Karpas-422 (cell line): ENCODE results near the gene SGPL1. TPM values are rescaled to one million over a fixed set of nuclear protein-coding genes. Genes with fewer than 3 reads are reported as not detected.

Experiments
- DNase-seq: peaks from one replicate; pipeline ENCODE4 v3.0.0-alpha.2; 2015
- H2AFZ ChIP-seq: fragments of 200-600 bp; sonication (generic); 2 replicates; pipeline ENCODE4 v1.6.1; 2014; ENCODE audit warnings: antibody characterized with exemption, low read length, mixed read lengths
- H3K27ac ChIP-seq: fragments of 200-600 bp; sonication (generic); 2 replicates; pipeline ENCODE4 v1.5.1; 2014; ENCODE audit warnings: mild to moderate bottlenecking, low read length, moderate library complexity
- H3K27me3 ChIP-seq: fragments of 200-600 bp; sonication (generic); 2 replicates; pipeline ENCODE4 v1.6.1; 2014; ENCODE audit warnings: low read length, mixed read lengths
- H3K36me3 ChIP-seq: fragments of 200-600 bp; sonication (generic); 2 replicates; pipeline ENCODE4 v1.6.1; 2014; ENCODE audit warnings: low read length, mixed read lengths; ENCODE audit not compliant: insufficient read depth
- H3K4me1 ChIP-seq: fragments of 200-600 bp; sonication (generic); 2 replicates; pipeline ENCODE4 v1.6.1; 2014; ENCODE audit warnings: mild to moderate bottlenecking, low read length, mixed read lengths
- H3K4me2 ChIP-seq: fragments of 200-600 bp; sonication (generic); 2 replicates; pipeline ENCODE4 v1.6.1; 2014; ENCODE audit warnings: low read length, low read depth, mild to moderate bottlenecking; ENCODE audit not compliant: poor library complexity, severe bottlenecking
- H3K4me3 ChIP-seq: fragments of 200-600 bp; sonication (generic); 2 replicates; pipeline ENCODE4 v1.5.1; 2014; ENCODE audit warnings: mild to moderate bottlenecking, antibody characterized with exemption, low read length, mixed read lengths
- H3K79me2 ChIP-seq: fragments of 200-600 bp; sonication (generic); 2 replicates; pipeline ENCODE4 v1.6.1; 2014; ENCODE audit warnings: mild to moderate bottlenecking, low read length, mixed read lengths
- H3K9ac ChIP-seq: fragments of 200-600 bp; sonication (generic); 2 replicates; pipeline ENCODE4 v1.6.0; 2014; ENCODE audit warnings: low read length
- H3K9me2 ChIP-seq: fragments of 200-600 bp; sonication (generic), shearing (Covaris generic); replicated peaks from 2 replicates; pipeline ENCODE4 v1.6.0; 2014; ENCODE audit warnings: mild to moderate bottlenecking, low read length, moderate library complexity; ENCODE audit not compliant: insufficient read depth
- H3K9me3 ChIP-seq: fragments of 300-700, 200-600 bp; sonication (generic); 2 replicates; pipeline ENCODE4 v1.6.1; 2014; ENCODE audit warnings: low read length, mixed read lengths
- H4K20me1 ChIP-seq: fragments of 200-600 bp; sonication (generic); 2 replicates; pipeline ENCODE4 v1.6.1; 2014; ENCODE audit warnings: mild to moderate bottlenecking, antibody characterized with exemption, low read length, low read depth; ENCODE audit not compliant: insufficient read depth
- total RNA-seq: library from RNA; depleted of rRNA; stranded (reverse); fragments of >200 nt; shearing (Covaris generic); gene quantifications from 2 replicates; pipeline ENCODE4 v1.2.3, GENCODE V29; 2014; ENCODE audit warnings: low replicate concordance

Gene SGPL1
- total RNA-seq, 1 experiment from 2014 or later, result 26.3 TPM

DNA sequence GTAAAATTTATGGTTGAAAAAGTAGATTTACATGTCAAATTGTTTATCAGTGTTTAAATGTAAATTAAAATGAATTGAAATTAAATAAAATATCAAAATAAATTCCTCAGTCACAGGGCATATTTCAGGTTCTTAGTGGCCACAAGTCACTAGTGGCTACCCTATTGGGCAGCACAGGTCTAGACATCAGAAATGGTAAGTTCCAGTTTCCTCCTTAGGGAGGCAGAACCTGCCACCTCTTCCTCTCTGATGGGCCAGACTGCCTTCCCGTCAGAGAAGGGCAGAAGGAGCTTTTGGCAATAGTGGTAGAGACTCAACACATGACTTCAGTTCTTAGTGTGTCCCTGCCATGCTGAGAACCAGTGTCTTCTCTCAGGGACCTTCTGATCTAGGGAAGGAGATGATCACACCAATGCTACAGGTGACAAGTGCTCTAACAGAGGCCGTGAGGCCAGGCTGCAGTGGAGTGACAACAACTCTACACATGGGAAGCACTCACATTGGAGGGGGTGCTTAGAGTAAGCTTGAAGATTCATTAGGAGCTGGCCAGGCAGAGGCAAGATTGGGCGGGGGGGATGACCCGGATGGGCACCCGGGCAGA lies 87.0 kb downstream of the SGPL1 start:
- DNase-seq, result no peak
- no peaks in the 10 kb centered on the region for H3K9me3 ChIP-seq
- no peak overlapping the region for H3K4me2 ChIP-seq

DNA sequence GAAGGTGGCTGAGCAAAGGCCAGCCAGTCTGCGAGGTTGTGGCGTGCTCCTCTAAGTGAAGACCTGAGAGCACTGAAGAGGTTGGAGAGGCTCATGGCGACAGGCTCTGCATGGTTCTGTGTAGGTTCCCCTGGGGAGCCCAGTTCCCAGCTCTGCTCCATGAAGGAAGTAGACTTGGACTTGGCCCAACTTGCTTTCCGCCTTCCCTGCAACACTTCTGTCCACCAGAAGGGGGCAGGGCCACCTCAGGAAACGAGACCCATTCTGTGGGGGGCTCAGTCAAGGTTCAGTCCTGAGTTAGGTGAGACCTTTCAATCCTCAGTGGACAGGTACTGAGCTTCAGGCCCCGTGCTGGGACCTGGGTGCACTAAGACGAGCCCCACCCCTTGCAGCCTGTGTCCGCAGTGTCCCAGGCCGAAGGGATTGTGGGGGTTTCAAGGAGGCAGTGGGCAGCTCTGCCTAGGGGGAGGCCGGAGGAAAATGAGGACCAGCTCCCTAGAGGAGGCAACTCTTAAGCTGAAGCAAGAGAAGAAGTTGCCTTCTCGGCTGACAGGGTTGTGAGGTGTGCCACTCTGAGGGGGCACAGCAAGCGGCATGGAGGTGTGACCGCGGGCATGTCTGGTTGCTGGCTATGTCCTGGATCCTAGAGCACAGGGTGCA lies 87.6 kb downstream of the SGPL1 start:
- Histone ChIP-seq H4K20me1 (peaks cover 4% of the 10 kb centered on the region; the same call in 1 of the 2 replicates), H3K9me3 (no peaks in the 10 kb centered on the region), H3K9me2 (no peaks in the 10 kb centered on the region), H3K27ac (no peak overlapping the region), H3K9ac (no peak overlapping the region), H2AFZ (no peak overlapping the region), H3K4me2 (no peak overlapping the region), H3K36me3 (no peaks in the 10 kb centered on the region), H3K27me3 (no peaks in the 10 kb centered on the region), H3K4me1 (no peaks in the 10 kb centered on the region), H3K4me3 (no peak overlapping the region), H3K79me2 (no peaks in the 10 kb centered on the region)
- DNase-seq, result peak; percentile 67

More for the DNA sequence above, 87.0 kb downstream of the SGPL1 start:
- no peak overlapping the region for H3K9ac ChIP-seq
- H3K79me2 ChIP-seq, result no peaks in the 10 kb centered on the region
- H3K27ac ChIP-seq, result no peak overlapping the region
- H3K9me2 ChIP-seq, result no peaks in the 10 kb centered on the region
- H3K4me1 ChIP-seq, result no peaks in the 10 kb centered on the region
- no peak overlapping the region for H3K4me3 ChIP-seq
- H3K36me3 ChIP-seq, result no peaks in the 10 kb centered on the region
- peaks cover 4% of the 10 kb centered on the region; the same call in 1 of the 2 replicates for H4K20me1 ChIP-seq
- H3K27me3 ChIP-seq, result no peaks in the 10 kb centered on the region
- H2AFZ ChIP-seq, result no peak overlapping the region

DNA sequence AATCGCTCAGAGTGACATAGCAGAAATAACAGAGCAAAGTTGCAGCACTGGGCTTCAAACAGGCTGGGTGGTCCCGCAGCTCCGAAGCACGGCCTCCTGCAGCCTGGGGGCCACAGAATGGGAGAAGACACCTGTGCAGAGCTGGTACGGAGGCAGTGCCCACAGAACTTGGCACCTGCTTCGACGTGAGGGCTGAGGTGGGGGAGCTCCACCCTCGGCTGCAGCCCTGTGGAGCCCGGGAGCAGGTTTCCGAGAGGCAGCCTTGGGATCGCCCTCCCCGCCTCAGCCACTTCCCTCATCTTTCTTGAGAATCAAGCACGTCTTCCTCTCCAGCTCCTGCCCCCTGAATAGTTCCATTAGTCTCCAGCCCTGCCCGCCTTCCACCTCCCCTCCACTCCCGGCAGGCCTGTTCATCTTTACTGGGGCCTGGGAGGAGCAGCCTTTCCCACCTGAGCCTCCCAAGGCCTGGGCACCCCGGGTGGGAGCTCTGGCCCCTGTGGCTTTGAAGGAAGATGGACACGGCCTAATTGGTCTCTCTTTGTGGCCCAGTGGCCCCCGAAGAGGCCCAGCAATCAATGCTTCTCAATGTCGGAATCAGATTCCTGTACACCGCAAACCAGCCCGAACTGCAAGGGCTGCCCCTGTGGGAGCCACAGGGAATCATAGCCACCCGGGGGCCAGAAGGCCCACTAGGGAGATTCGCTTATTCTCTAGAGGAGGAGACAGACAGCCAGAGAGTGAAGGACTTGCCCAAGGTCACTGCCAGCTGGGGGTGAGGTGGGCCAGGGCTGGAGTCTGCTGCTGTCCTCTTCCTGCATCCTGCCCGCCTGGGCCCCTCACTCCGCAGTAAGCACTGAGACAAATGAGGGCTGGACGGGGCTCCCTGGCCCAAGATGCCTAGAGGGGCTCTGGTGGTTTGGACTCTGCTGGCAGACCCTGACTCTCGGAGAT lies 89.6 kb downstream of the SGPL1 start:
- H2AFZ ChIP-seq, result no peak overlapping the region
- H3K27me3 ChIP-seq, result no peaks in the 10 kb centered on the region
- no peak for DNase-seq
- no peaks in the 10 kb centered on the region for H3K4me1 ChIP-seq
- no peaks in the 10 kb centered on the region for H3K36me3 ChIP-seq
- H3K9ac ChIP-seq, result no peak overlapping the region
- no peak overlapping the region for H3K4me2 ChIP-seq
- no peak overlapping the region for H3K4me3 ChIP-seq
- no peaks in the 10 kb centered on the region for H3K79me2 ChIP-seq
- no peak overlapping the region for H3K27ac ChIP-seq
- H4K20me1 ChIP-seq, result peaks cover 4% of the 10 kb centered on the region; the same call in 1 of the 2 replicates
- no peaks in the 10 kb centered on the region for H3K9me2 ChIP-seq
- no peaks in the 10 kb centered on the region for H3K9me3 ChIP-seq

DNA sequence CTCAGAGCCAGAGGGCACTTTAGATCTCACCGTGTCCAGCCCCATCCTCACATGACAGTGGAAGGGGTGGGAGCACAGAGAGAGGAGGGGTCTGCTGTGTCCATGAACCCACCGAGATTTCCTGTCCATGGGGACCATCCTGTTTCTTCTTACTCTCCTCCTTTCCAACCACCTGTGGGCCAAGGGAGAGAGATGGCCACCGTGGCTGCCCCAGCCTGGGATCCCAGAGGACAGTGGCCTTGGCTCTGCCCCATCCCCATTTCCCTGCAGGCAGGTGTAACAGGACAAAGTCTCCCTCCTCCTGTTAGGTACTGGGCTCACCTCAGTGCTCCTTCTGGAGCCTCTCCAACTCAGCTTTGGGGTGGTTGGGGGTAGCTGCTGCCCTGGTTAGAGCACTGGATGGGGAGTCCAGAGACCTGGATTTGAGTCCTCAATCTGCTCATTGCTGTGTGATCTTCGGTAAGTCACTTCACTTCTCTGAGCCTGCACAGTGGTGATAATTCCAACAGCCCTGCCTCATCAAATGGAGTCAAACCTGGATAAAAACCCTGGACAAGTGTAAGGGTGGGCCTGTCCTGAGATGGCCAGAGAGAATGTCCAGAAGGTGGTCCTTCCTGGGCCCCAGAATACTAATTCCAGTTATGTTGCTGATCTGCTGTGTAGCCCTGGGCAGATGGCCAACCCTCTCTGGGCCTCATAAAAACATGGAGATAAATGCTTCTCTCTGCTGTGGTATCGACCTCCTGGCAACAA lies 90.5 kb downstream of the SGPL1 start:
- H3K79me2 ChIP-seq, result no peaks in the 10 kb centered on the region
- H4K20me1 ChIP-seq, result peaks cover 4% of the 10 kb centered on the region; the same call in 1 of the 2 replicates
- H3K36me3 ChIP-seq, result no peaks in the 10 kb centered on the region
- no peak overlapping the region for H3K9ac ChIP-seq
- no peak for DNase-seq
- no peaks in the 10 kb centered on the region for H3K9me3 ChIP-seq
- no peak overlapping the region for H3K4me2 ChIP-seq
- no peaks in the 10 kb centered on the region for H3K9me2 ChIP-seq
- H3K27me3 ChIP-seq, result no peaks in the 10 kb centered on the region
- H2AFZ ChIP-seq, result no peak overlapping the region
- H3K4me1 ChIP-seq, result no peaks in the 10 kb centered on the region
- no peak overlapping the region for H3K4me3 ChIP-seq
- no peak overlapping the region for H3K27ac ChIP-seq

DNA sequence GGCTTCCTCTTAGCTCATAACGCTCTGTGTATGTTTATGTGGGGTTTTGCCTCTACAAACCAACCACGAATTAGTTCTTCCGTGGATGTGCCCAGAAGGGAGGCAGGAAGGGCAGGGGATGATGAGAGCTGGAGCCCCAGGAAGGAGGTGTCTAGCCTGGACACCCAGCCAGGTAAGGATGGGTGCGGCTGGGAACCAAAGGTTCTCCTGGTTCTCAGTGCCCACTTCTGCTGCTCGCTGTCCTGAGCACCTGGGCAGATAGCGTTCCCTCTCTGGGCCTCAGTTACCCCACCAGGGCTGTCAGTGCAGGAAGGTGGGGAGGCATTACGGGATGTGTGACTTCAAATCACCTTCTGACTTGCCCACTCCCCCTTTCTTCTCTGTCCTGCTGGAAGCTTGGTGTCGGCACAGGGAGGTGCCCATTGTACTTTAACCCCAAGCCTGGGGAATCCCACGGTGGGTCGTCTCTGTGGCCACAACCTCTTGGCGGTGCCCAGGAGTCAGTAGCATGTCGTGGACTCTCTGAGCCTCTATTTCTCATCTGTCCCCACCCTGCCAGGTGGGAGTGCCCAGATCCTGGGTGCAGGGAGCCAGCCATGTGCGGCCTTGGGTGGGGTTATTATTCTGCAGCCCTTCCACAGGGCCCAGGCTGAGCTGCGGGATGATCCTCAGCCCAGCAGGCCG lies 91.3 kb downstream of the SGPL1 start:
- Histone ChIP-seq H3K4me1 (no peaks in the 10 kb centered on the region), H4K20me1 (peaks cover 4% of the 10 kb centered on the region; the same call in 1 of the 2 replicates), H3K79me2 (no peaks in the 10 kb centered on the region), H3K9me2 (no peaks in the 10 kb centered on the region), H3K9ac (no peak overlapping the region), H3K4me2 (no peak overlapping the region), H2AFZ (no peak overlapping the region), H3K27ac (no peak overlapping the region), H3K36me3 (no peaks in the 10 kb centered on the region), H3K27me3 (no peaks in the 10 kb centered on the region), H3K9me3 (no peaks in the 10 kb centered on the region), H3K4me3 (no peak overlapping the region)
- no peak for DNase-seq

DNA sequence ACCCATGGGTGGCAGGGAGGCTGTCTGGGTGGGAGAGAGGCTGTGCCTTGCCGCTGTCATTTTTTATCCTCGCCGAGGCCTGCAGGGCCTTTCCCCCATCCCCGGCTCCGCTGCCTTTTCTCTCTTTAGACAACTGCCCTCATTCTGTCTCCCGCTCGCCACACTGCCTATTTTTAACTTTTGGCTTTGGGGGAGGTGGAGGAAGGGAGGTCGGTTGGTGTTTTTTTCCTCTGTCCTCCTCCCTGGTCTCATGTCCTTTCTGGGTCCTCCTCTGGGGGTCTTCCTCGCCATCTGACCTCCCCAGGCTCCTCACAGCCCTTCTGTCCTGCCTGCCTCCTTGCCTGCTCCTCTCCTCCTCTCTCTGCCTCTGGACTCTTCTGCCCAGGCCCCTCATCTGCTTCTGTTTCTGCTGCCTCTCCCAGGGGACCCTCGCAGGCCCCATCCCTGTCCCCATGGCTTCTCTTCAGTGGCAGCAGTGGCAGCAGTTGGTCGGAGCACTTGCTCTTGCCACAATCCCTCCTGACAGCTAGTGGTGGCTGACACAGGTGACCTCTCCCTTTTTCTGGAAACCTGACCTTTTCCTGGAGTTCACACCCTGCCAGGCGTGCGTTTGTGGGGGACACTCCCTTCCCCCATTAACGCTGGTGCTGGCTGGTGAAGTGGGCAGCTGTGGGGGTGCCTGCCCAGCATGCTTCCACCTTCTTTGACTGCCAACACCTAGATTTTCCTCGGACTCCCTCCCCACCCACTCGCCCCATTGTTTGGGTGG lies 92.1 kb downstream of the SGPL1 start:
- H3K4me3 ChIP-seq, result no peak overlapping the region
- H3K27me3 ChIP-seq, result no peaks in the 10 kb centered on the region
- no peaks in the 10 kb centered on the region for H3K79me2 ChIP-seq
- no peaks in the 10 kb centered on the region for H3K4me1 ChIP-seq
- H3K36me3 ChIP-seq, result no peaks in the 10 kb centered on the region
- H3K4me2 ChIP-seq, result no peak overlapping the region
- H4K20me1 ChIP-seq, result peaks cover 3% of the 10 kb centered on the region; the same call in 1 of the 2 replicates
- H3K27ac ChIP-seq, result no peak overlapping the region
- no peak for DNase-seq
- no peaks in the 10 kb centered on the region for H3K9me3 ChIP-seq
- H3K9ac ChIP-seq, result no peak overlapping the region
- no peaks in the 10 kb centered on the region for H3K9me2 ChIP-seq
- H2AFZ ChIP-seq, result no peak overlapping the region
